ENCODE measurements around the gene RNF144A.
A peak's percentile ranks its signal among the peaks of the same experiment; 100 is the strongest.

The RNF144A gene

GRCh38 chr2:7022492-7023385 is 105.5 kb downstream of the RNF144A start:
- no peak for DNase-seq (ENCODE audit: low spot score)

GRCh38 chr2:7023542-7023941 is 106.3 kb downstream of the RNF144A start:
- DNase-seq (ENCODE audit: low spot score), result no peak

DNA sequence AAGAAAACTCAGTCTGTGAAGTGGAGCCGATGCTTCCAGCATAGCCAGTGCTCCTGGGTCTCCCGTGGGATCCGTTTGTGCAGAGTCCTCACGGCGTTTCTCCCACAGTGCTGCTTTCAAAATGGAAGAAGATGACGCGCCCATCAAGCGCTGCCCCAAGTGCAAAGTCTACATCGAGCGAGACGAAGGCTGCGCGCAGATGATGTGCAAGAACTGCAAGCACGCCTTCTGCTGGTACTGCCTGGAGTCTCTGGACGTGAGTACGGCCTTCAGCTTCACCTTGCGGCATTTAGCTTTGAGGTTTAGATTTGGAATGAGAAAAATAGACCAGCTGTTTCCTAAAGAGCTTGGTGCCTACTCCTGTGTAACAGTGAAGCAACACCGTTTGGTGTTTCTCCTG is 107.0 kb downstream of the RNF144A start:
- no peak for DNase-seq (ENCODE audit: low spot score)

DNA sequence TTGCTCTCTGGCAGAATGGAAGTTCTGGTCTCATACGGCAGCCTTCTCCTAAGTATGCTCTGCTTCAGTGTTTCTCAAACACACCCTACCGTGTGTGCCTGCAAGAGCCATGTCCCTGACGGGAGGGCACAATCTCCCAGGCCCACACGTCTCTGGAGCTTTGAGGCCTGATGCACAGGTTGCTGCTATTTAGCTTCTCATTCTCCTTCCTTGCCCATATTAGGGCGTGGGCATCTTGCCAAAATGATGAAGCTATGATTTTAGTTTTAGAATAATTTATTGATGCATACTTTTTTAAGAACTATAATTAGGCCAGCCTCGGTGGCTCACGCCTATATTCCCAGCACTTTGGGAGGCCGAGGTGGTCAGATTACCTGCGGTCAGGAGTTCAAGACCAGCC is 107.9 kb downstream of the RNF144A start:
- no peak for DNase-seq (ENCODE audit: low spot score)

DNA sequence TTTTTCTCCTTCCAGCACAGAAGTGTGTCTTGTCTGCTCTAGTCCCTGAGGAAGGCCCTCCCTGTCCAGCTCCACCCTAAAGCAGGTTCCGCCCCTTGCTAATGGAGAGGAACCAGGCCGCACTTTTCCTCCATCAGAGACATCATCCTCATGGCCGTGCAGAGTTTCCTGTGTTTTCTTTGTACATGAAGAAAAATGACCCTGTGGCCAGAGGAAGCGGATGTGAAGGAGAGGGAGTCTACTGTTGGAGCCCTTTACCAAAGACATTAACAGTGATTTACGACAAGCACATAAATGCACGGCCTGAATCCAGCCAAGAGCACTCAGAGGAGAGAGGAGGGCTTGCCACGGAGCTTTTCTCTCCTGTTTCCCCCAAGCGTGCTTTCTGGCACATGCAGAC is 109.5 kb downstream of the RNF144A start:
- DNase-seq (ENCODE audit: low spot score), result no peak

DNA sequence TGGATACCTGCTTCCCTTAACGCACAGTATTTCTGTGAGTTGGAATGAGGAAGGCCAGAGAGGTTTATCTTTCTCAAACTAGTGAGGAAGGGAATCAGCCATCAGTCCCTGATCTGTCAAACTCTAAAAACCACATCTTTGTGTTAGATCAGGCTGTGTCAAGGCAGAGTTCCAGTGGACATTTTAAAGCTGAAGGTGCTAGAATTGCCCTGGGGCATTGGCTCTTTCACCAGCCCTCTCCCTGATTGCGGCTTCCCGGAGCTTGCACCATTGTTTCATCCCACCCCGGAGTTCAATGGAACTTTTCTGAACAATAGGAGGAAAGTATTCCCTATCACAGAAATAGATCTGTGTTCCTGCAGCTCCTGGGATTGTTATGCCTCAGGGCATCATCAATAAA is 110.2 kb downstream of the RNF144A start:
- DNase-seq (ENCODE audit: low spot score), result no peak

GRCh38 chr2:7027956-7028655 is 110.9 kb downstream of the RNF144A start:
- no peak for DNase-seq (ENCODE audit: low spot score)

GRCh38 chr2:7028846-7029245 is 111.6 kb downstream of the RNF144A start:
- no peak for DNase-seq (ENCODE audit: low spot score)

DNA sequence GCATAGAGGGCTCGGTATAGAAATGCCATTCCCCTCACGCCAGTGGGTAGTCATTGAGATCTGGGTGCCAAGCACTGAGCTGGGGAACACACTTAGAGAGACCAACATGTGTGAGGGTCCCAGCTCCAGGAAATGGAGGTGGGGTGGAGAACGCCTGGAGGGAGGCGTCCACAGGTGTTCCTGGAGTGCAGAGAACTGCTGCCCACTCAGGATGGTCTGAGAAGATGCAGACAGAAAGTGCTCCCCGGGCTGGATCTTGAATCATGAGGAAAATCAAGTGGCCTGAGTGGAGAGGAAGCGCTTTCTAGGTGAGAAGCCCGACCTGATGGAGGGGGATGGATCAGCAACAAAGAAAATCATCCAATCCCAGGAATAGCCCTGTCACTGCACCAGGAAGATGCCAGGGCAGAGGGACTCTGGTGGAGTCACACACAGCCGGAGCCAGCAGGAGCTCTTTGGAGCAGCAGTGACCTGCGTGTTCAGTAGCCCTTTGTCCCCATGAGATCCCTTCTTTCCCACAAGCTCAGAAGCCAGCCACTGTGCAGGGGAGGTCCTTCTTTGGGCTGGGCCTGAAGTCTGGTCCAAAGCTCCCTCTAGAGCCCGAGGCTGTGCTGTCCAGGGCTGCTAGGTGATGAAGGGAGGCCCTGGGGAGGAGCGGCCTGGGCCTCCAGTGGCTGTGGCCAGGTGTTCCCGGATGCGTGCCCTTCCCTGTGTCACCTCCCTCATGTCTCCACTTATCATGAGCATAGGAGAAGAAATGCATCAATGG is 112.3 kb downstream of the RNF144A start:
- DNase-seq (ENCODE audit: low spot score), result no peak

- DNase-seq (ENCODE audit: low spot score), result no peak
Observed at GRCh38 chr2:7030810-7031209, 113.6 kb downstream of the RNF144A start.

GRCh38 chr2:7031547-7032245 is 114.5 kb downstream of the RNF144A start:
- DNase-seq (ENCODE audit: low spot score), result peak; percentile 63

DNA sequence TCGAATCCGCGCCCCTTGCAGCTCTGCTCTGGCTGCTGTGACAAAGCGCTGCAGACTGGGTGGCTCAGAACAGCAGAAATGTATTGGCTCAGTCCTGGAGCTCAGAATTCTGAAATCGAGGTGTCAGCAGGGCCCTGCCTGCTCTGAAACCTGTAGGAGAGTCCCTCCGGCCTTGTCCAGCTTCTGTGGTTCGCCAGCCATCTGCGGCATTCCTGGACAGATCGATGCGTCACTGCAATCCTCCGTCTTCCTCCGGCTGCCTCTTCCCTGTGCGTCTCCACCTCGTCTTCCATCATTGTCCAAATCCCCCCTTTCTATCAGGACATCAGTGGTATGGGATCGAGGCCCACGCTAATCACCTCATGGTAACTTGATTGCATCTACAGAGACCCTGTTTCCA is 115.2 kb downstream of the RNF144A start:
- no peak for DNase-seq (ENCODE audit: low spot score)

DNA sequence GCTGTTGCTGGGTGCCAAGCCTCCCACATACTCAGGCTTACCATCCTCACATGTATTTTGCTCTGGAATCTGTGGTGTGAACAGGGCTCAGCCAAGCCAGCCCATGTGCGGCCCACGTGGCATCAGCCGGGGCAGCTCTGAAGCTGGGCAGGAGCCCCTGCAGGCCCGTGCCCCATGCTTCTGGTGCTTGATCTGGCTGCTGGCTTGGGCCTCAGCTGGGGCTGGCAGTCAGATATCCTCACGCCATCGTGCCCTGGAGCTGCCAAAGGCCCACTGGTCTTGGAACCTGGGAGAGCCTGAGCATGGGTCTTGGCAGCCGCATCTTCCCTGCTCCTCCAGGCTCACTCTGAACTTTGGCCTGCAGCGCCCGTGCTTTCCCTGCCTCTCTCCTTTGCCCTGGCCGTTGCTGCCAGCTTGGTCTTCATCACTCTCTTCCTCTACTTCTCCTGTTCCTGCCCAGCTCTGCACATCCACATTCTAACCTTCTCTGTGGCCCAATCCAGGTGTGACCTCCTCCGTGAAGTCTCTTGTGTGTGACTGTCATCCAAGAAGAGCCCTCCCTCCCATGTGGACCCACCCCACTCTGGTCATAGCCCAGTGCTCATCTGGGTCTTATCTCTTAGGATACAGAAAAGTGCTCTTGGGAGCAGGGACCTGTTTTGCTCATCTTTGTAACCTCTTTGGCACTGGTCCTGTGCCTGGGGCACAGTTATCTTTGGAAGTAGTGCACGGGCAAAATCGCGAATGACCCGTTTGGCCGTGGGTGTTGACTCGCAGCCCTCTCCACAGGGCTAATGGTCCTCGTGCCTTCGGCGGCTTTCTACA is 116.1 kb downstream of the RNF144A start:
- no peak for DNase-seq (ENCODE audit: low spot score)

DNA sequence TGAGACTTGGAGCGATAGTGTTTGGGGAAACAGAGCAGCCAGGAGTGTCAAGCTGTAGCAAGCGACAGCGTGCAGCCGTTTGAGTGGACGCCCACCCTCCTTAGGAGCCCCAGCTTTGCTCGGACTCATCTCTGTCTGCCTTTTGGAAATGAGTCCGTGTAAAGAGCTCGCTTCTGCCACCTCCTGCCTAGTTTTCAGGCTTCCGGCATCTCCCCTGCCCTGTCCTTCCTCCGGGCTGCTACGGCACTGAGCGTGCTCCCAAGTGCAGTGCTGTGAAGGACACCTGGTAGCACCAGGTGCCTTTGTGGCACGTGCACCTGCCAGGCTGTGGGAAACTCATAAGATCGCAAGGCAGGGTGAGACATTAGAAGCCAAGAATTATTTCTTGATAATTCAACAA is 117.1 kb downstream of the RNF144A start:
- DNase-seq (ENCODE audit: low spot score), result no peak

- DNase-seq (ENCODE audit: low spot score), result no peak
Observed at GRCh38 chr2:7035884-7036283, 118.7 kb downstream of the RNF144A start.

- DNase-seq (ENCODE audit: low spot score), result peak; percentile 51
Observed at GRCh38 chr2:7037340-7038333, 120.4 kb downstream of the RNF144A start.

DNA sequence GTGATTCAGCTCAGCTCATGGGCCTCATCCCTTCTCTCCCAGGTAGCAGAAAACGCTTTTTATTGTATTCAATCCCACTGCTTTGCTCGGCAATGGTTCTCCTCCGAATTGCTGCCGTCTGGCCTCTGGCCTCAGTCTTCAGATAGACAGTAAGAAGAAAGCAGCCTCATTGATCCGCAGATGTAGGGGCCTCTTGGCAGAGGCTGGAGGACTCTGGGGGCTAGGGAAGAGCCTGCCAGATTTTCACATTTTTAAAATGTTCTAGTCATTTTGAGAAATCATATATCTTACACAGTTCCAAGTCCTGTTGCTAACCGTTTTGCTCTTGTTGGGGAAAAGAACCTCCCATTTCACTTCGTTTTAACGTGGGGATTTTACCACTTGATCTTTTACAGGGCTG is 123.3 kb downstream of the RNF144A start:
- no peak for DNase-seq (ENCODE audit: low spot score)

DNA sequence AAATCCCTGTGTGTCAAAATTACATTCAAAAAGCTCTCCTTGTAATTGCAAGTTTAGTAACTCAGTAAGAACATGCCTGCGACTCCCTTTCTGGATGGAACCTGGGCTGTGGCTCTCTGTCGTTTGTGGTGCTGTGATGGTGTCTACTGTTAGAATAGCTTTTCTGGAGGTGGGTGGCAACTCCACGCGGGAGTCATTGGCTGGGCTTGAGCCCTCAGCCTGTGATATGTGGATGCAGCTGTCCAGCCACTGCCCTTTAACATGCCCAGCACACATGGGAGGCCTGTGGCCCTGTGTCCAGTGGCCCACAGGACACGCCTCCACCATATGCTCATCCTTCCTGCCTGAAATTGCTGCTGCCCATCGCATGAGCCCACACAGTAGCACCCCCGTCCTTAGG is 124.2 kb downstream of the RNF144A start:
- no peak for DNase-seq (ENCODE audit: low spot score)

- no peak for DNase-seq (ENCODE audit: low spot score)
Observed at GRCh38 chr2:7043690-7044089, 126.5 kb downstream of the RNF144A start.

Measured in CD4-positive, alpha-beta T cell treated with Interleukin-15 for 4 hours (primary cell).